ENCODE data around the gene IL7R.

GRCh38 chr5:35867998-35868397 is 11.3 kb downstream of the IL7R start:
- TF ChIP-seq CTCF (IDR thresholded peaks at IDR 0.05), result no peak
- TF ChIP-seq POLR2A (IDR thresholded peaks at IDR 0.05), result no peak

Measured in esophagus squamous epithelium (tissue), 4 donors.